Superior temporal gyrus (tissue), 1 donor: Measurements from ENCODE around the gene CLPTM1.
"Not testable (repeated sequence)": the region's sequence is repeated elsewhere in the genome, so short reads cannot be mapped to it uniquely, and the experiment has no call there.

Source experiments
- DNase-seq: peaks from one replicate; pipeline ENCODE4 v3.0.0-alpha.2; 2016; ENCODE audit errors: extremely low spot score

CLPTM1 gene

GRCh38 chr19:44954649-44955504 lies at the start of gene CLPTM1:
CLPTM1 (plus strand) TSS chr19:44955380; CDS start chr19:44955396, 16 bp downstream.
- DNase-seq = peak; percentile 97

- no peak for DNase-seq
Observed at GRCh38 chr19:44905437-44906160, 49.6 kb upstream of the CLPTM1 start, which contains the start of gene APOE. APOE (plus strand) TSS chr19:44905796; CDS start chr19:44906625, 829 bp downstream.

- no peak for DNase-seq
Observed at GRCh38 chr19:44907613-44908012, 47.6 kb upstream of the CLPTM1 start.

- DNase-seq = no peak
Observed at GRCh38 chr19:44908074-44908835, 46.9 kb upstream of the CLPTM1 start.

- no peak for DNase-seq
Observed at GRCh38 chr19:44908836-44909261, 46.3 kb upstream of the CLPTM1 start.

- no peak for DNase-seq
Observed at GRCh38 chr19:44909775-44910174, 45.4 kb upstream of the CLPTM1 start.

GRCh38 chr19:44911896-44912295 lies 43.3 kb upstream of the CLPTM1 start:
- DNase-seq = not testable (repeated sequence)

GRCh38 chr19:44912854-44913253 lies 42.3 kb upstream of the CLPTM1 start:
- DNase-seq = peak; percentile 75

- not testable (repeated sequence) for DNase-seq
Observed at GRCh38 chr19:44913512-44914432, 41.4 kb upstream of the CLPTM1 start.

GRCh38 chr19:44914433-44915206 lies 40.6 kb upstream of the CLPTM1 start, which contains the start of gene APOC1:
APOC1 (plus strand) TSS chr19:44914608; CDS start chr19:44914892, 284 bp downstream.
- peak; percentile 90 for DNase-seq

GRCh38 chr19:44924243-44924725 lies 30.9 kb upstream of the CLPTM1 start:
- no peak for DNase-seq

GRCh38 chr19:44925114-44925891 lies 29.9 kb upstream of the CLPTM1 start:
- peak; percentile 73 for DNase-seq

GRCh38 chr19:44926245-44927077 lies 28.7 kb upstream of the CLPTM1 start:
- not testable (repeated sequence) for DNase-seq

- no peak for DNase-seq
Observed at GRCh38 chr19:44927746-44928145, 27.4 kb upstream of the CLPTM1 start.

- DNase-seq = no peak
Observed at GRCh38 chr19:44930088-44930487, 25.1 kb upstream of the CLPTM1 start.

GRCh38 chr19:44931541-44931940 lies 23.6 kb upstream of the CLPTM1 start:
- no peak for DNase-seq

- no peak for DNase-seq
Observed at GRCh38 chr19:44939668-44940067, 15.5 kb upstream of the CLPTM1 start.

GRCh38 chr19:44942067-44942571 lies 13.1 kb upstream of the CLPTM1 start, which contains the start of gene APOC4:
APOC4 (plus strand) TSS chr19:44942237; CDS start chr19:44942278, 41 bp downstream.
- no peak for DNase-seq
